Mucosa of rectum (tissue), 2 donors: Measurements from ENCODE around the gene NCMAP.

Source experiments
- H3K27ac ChIP-seq, 2 donors: one replicate each; pipeline ENCODE4 v1.7.0; 2013; ENCODE audit warnings: inconsistent platforms in 2 of 2, low read depth in 2 of 2, low read length in 2 of 2
- H3K27me3 ChIP-seq, 2 donors: one replicate each; pipeline ENCODE4 v1.7.0; 2013; ENCODE audit warnings: low read length in 2 of 2; ENCODE audit not compliant: control insufficient read depth in 2 of 2, insufficient read depth in 2 of 2
- H3K36me3 ChIP-seq, 2 donors: one replicate each; pipeline ENCODE4 v1.7.0; 2013; ENCODE audit warnings: low read length in 2 of 2; ENCODE audit not compliant: control insufficient read depth in 2 of 2, insufficient read depth in 2 of 2
- H3K4me1 ChIP-seq, 2 donors: one replicate each; pipeline ENCODE4 v1.7.0; 2013; ENCODE audit warnings: low read length in 2 of 2, mild to moderate bottlenecking in 1 of 2; ENCODE audit not compliant: control insufficient read depth in 2 of 2, insufficient read depth in 2 of 2
- H3K4me3 ChIP-seq, 2 donors: one replicate each; pipeline ENCODE4 v1.7.0; 2013; ENCODE audit warnings: low read length in 2 of 2
- H3K9ac ChIP-seq, 2 donors: one replicate each; pipeline ENCODE4 v1.7.0; 2013; ENCODE audit warnings: low read length in 2 of 2, low read depth in 1 of 2, mild to moderate bottlenecking in 1 of 2
- H3K9me3 ChIP-seq, 2 donors: one replicate each; pipeline ENCODE4 v1.7.0; 2013; ENCODE audit warnings: low read length in 2 of 2; ENCODE audit not compliant: control insufficient read depth in 2 of 2
- donor health status: healthy.
- donor health status: Normal muscosa, but diverticular disease.

NCMAP gene

DNA sequence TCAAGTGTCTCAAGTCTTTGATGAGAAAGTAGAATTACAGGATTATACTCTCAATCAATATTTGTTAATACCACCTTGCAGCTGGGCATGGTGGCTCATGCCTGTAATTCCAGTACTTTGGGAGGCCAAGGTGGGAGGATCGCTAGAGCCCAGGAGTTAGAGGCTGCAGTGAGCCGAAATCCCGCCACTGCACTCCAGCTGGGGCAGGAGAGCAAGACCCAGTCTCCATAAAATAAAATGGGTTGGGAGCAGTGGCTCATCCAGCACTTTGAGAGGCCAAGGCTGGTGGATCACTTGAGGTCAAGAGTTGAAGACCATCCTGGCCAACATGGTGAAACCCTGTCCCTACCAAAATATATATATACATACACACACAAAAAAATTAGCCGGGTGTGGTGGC, 1.2 kb upstream of the NCMAP start:
- no peak overlapping the region for H3K27ac ChIP-seq
- peaks cover 17 to 20% of the 10 kb centered on the region in 2 donors for H3K4me1 ChIP-seq
- H3K9ac ChIP-seq, result no peak overlapping the region
- no peaks in the 10 kb centered on the region for H3K9me3 ChIP-seq
- H3K27me3 ChIP-seq, result peaks cover 0 to 12% of the 10 kb centered on the region in 2 donors
- H3K4me3 ChIP-seq, result no peak overlapping the region
- no peaks in the 10 kb centered on the region for H3K36me3 ChIP-seq

DNA sequence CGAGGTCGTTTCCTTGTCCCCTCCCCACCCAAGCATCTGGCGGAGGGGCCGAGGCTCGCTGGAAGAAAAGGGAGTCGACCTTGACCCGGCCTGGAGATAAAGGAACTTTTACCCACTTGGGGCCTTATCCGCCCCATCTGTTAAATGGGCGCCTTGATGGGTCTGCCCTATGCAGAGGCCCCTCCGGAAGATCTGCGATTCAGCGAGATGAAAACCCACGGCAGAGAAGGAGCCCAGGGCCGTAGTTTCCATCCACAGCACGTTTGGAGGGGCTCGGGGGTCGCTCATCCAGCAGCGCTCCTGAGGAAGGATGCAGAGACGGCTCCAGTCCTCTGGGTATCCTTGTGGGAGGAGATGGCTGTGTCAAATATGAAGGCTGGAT, 518 bp downstream of the NCMAP start:
- Histone ChIP-seq H3K27ac (no peak overlapping the region), H3K9ac (peak overlapping the region; percentile 24 to 79), H3K27me3 (peaks cover 0 to 12% of the 10 kb centered on the region in 2 donors), H3K36me3 (no peaks in the 10 kb centered on the region), H3K4me1 (peaks cover 16 to 20% of the 10 kb centered on the region in 2 donors), H3K9me3 (no peaks in the 10 kb centered on the region), H3K4me3 (peak overlapping the region; percentile 63)

DNA sequence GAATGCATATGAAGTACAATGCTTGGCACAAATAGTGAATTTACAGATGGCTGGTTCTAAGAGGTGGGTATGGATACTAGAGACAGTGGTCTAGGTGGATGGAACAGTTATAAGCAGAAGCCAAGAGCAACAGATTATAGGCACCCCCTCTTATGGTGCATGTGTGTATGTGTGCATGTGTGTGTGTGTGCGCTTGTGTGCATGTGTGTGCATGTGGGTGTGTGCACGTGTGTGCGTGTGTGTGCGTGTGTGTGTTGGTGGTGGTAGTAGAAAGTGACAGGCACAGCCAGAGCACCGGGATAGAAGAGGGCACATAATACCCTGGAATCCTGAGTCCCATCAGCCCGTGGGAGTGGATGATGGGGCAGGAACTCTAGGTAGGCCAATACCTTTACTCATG, 1.3 kb downstream of the NCMAP start:
- Histone ChIP-seq H3K36me3 (no peaks in the 10 kb centered on the region), H3K9ac (no peak overlapping the region), H3K4me3 (no peak overlapping the region), H3K27ac (peak overlapping the region in 1 of 2 donors; percentile 13), H3K4me1 (peaks cover 10 to 18% of the 10 kb centered on the region in 2 donors), H3K27me3 (peaks cover 0 to 12% of the 10 kb centered on the region in 2 donors), H3K9me3 (no peaks in the 10 kb centered on the region)

DNA sequence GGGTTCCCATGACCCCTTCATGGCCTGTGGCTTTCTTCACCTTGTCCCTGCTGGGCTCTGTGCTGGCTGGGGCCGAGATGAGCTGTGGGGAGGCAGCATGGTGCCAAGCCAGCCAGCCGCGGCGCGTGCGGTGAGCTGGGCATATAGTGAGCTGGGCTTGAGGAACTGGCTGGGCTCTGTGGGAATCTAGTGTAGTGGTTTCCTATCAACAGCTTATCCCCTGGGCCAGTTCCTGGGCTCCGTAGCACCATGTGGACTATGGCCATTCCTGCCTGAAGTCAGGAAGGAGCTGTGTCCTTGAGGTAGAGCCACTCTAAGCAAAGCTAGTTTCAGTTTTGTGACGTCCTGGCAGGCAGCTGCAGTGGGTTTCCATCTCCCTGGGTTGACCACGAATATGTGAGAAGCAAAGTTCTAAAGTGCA, 1.8 kb downstream of the NCMAP start:
- H3K4me3 ChIP-seq, result no peak overlapping the region
- no peak overlapping the region for H3K9ac ChIP-seq
- peak overlapping the region in 1 of 2 donors; percentile 13 for H3K27ac ChIP-seq
- peaks cover 0 to 12% of the 10 kb centered on the region in 2 donors for H3K27me3 ChIP-seq
- peaks cover 9 to 19% of the 10 kb centered on the region in 2 donors for H3K4me1 ChIP-seq
- no peaks in the 10 kb centered on the region for H3K36me3 ChIP-seq
- H3K9me3 ChIP-seq, result no peaks in the 10 kb centered on the region

DNA sequence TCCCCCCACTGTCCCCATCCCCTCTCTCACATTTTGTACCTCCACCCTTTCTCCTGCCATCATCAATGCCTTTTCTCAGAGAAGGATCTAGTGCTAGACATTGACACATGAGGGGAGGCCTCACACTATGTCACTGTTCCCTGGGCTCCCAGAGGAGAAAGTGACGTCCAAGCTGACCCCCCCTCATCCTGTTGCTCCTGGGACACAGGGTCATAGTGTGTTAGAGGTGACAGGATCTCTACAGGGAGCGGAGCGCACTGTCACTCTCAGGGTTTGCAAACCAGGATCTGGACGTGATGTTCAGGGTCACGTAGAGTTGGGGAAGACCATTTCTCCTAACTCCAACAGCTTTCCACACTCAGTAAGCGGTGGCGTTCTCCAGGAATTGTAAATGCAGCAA, 2.6 kb downstream of the NCMAP start:
- H3K27ac ChIP-seq, result no peak overlapping the region
- H3K27me3 ChIP-seq, result peaks cover 0 to 12% of the 10 kb centered on the region in 2 donors
- no peak overlapping the region for H3K4me3 ChIP-seq
- H3K9me3 ChIP-seq, result no peaks in the 10 kb centered on the region
- H3K36me3 ChIP-seq, result no peaks in the 10 kb centered on the region
- H3K4me1 ChIP-seq, result peaks cover 9 to 20% of the 10 kb centered on the region in 2 donors
- H3K9ac ChIP-seq, result no peak overlapping the region

DNA sequence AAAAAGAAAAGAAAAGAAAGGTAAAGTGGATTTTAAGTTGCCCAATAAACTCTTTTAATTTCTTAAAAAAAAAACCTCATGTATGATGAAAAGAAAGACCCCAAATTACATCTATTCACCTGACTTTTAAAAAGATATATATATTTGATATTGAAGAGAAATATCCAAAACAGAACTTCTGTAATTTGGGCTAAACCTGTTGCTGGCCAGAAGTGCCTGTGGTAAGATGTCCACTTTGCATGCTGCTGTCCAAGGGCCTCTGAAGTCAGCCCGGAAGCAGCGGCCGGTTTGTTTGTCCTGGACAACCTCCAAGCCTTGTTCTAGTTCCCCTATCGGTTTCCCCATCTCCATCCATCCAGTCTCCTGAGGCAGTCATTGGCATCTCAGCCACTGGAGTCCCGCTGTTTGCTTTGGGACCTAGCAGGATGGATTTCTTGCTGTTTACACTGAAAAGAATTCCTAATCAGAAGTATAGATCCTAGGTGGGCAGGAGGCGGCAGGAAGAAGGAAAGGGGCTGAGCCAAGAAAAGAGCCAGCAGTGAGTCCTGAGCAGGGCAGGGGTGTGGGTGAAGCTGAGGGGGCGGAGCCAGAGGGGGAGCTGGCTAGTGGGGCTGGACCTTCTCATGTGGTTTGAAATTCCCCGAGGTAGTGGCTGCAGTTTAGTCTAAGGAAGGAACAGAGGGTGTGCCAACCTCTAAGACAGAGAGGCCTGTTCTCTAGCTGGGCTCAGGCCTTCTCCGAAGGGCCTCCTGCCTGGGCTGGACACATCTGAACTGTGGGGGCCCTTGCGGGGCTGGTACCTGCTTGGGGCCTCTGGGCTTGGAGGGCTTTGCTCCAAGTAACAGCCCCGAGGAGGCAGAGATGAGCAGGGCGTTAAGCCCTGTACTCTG, 3.3 kb downstream of the NCMAP start:
- no peaks in the 10 kb centered on the region for H3K9me3 ChIP-seq
- H3K27ac ChIP-seq, result no peak overlapping the region
- no peaks in the 10 kb centered on the region for H3K36me3 ChIP-seq
- H3K4me1 ChIP-seq, result peaks cover 9 to 20% of the 10 kb centered on the region in 2 donors
- H3K9ac ChIP-seq, result no peak overlapping the region
- H3K27me3 ChIP-seq, result peaks cover 0 to 12% of the 10 kb centered on the region in 2 donors
- no peak overlapping the region for H3K4me3 ChIP-seq

DNA sequence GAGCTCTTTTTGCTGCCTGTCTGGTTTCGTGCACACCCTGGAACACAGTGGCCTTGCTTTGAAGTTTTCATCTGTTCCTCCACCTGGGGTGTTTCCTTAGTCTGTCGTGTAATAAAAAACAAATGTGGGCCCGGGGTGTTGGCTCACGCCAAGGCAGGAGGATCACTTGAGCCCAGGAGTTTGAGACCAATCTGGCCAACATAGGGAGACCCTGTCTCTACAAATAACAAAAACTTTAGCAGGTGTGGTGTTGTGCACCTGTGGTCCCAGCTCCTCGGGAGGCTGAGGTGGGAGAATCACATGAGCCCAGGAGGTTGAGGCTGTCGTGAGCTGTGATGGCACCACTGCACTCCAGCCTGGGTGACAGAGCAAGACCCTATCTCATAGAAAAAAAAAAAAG, 4.5 kb downstream of the NCMAP start:
- H3K9ac ChIP-seq, result no peak overlapping the region
- no peak overlapping the region for H3K4me3 ChIP-seq
- H3K27ac ChIP-seq, result no peak overlapping the region
- no peaks in the 10 kb centered on the region for H3K9me3 ChIP-seq
- H3K4me1 ChIP-seq, result peaks cover 9 to 19% of the 10 kb centered on the region in 2 donors
- peaks cover 0 to 8% of the 10 kb centered on the region in 2 donors for H3K27me3 ChIP-seq
- no peaks in the 10 kb centered on the region for H3K36me3 ChIP-seq

DNA sequence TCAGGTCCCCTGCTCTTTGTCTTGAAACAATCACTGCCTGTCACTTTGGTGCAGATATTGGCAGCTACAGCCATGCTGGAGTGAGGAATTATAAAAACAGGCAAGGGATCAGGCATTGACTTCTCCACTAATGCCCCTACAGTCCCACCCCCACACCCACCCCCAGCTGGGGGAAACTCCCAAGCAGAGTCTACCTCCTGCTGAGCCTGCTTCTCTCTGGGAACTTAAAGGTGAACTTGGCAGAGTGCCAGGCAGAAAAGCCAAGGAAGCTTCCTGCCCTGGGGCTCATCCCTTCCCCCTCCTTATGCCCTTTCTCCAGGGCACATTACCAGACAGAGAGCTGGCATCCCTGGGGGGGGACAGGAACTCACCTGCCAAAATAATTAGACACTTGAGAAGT, 6.7 kb downstream of the NCMAP start:
- no peak overlapping the region for H3K27ac ChIP-seq

DNA sequence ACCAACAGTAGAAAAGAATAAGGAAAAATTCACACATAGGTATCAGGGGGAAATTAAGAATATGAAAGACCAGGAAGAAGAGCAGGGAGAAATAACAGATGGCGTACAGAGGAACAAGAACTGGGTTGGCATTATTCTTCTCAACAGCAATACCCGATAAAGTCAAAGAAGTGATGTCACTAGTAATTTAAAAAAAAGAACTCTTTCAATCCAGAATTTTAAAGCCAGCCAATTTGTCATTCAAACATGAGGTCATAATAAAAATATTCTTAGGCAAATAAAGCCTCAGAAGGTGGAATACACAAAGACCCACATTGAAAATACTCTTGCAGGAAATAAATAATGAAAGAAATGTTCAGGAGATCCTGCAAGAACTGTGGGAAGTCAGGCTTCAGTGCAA, 8.8 kb downstream of the NCMAP start:
- no peaks in the 10 kb centered on the region for H3K36me3 ChIP-seq
- no peaks in the 10 kb centered on the region for H3K9me3 ChIP-seq
- no peaks in the 10 kb centered on the region for H3K27me3 ChIP-seq
- H3K27ac ChIP-seq, result no peak overlapping the region
- H3K4me3 ChIP-seq, result no peak overlapping the region
- H3K4me1 ChIP-seq, result peaks cover 0 to 7% of the 10 kb centered on the region in 2 donors
- no peak overlapping the region for H3K9ac ChIP-seq

More for the DNA sequence above, 6.7 kb downstream of the NCMAP start:
- Histone ChIP-seq H3K9ac (no peak overlapping the region), H3K4me1 (peaks cover 8 to 9% of the 10 kb centered on the region in 2 donors), H3K36me3 (no peaks in the 10 kb centered on the region), H3K4me3 (no peak overlapping the region), H3K27me3 (peaks cover 0 to 1% of the 10 kb centered on the region in 2 donors), H3K9me3 (no peaks in the 10 kb centered on the region)

DNA sequence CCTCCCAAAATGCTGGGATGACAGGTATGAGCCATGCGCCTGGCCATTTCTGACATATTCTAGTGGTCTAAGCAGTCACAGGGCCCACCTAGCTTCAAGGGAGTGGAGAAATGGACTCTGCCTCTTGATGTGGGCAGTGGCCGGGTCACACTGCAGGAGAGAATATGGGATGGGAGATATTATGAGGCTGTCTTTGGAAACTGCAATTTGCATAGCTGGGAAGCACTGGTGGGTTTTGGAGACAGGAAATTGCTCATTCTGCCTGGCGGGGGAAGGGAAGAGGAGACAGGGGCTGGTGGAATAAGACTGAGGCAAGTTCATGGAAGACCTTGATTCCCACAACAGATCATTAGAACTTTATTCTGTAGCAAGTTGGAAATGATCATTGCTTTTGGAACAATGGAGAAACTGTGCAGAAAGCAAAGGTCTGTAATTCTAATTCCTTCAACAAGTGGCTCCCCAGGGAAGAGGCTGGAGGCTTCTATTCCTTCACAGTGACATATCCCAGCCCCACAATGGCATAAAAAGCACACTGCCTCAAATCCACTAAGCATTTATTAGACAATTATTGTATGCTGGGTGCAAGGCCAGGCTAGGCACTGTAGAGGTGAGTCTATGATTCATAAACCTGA, 10.5 kb downstream of the NCMAP start:
- Histone ChIP-seq H3K27ac (no peak overlapping the region), H3K9ac (no peak overlapping the region), H3K4me3 (no peak overlapping the region), H3K27me3 (no peaks in the 10 kb centered on the region), H3K4me1 (peaks cover 0 to 7% of the 10 kb centered on the region in 2 donors), H3K9me3 (no peaks in the 10 kb centered on the region), H3K36me3 (no peaks in the 10 kb centered on the region)
